ENCODE data around the gene LRRC56. TPM values are rescaled to one million over a fixed set of nuclear protein-coding genes. Genes with fewer than 3 reads are reported as not detected.
"Not testable (repeated sequence)": the region's sequence is repeated elsewhere in the genome, so short reads cannot be mapped to it uniquely, and the experiment has no call there.

LRRC56 gene
- total and polyA plus RNA-seq, 11 donors, result 0.07 to 0.35 (median 0.20) TPM; not detected in 2

DNA sequence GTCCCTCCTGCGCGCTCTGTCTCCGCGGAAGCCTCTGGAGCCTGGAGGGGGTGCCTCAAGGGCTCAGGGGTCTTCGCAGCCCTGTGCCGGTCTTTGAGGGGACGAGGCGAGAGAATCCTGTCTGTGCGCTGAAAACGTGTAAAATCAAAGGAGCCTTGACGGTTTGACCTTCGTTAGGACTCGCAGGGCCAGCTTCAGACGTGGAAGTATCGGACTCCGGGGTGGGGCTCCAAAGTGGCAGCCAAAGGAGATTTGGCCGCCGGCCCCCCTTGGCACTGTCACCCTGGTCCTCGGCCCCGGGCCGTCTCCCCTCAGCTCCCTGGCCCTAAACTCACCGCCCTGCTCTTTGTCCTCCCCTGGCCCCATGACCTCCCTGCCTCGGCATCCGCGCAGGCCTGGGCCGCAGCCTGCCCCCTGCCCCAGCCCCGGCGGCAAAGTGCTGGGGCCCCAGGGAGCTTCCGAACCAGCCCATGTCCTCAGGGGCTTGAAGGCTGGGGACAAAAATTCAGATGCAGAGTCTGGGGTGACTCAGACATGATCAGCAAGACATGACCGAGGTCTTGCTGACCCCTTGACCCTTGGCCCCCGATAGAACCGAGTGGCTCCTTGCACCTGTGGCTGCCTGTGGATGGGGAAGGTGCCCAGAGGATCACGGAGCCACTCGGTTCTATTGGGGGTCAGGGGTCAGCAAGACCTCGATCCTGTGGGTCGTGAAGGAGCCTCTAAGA is 32.0 kb downstream of the LRRC56 start:
- H3K4me1 ChIP-seq, result peaks cover 0 to 32% (median 16%) of the 10 kb centered on the region in 12 donors
- ATAC-seq (peak in 3 of 4 donors; percentile 11 to 19 (median 19)), DNase-seq (peak in 3 of 5 donors; percentile 55 to 78 (median 74))
- H3K27ac ChIP-seq, result peak overlapping the region; percentile 87 to 100 (median 98)
- 22 to 47% (median 25%) methylated on average over 18 to 36 of the region's 36 CpGs for WGBS, 4 donors
- peak overlapping the region; percentile 64 to 90 (median 76) for H3K4me3 ChIP-seq
- no peaks in the 10 kb centered on the region for H3K9me3 ChIP-seq
- peaks cover 0 to 2% (median 0%) of the 10 kb centered on the region in 9 donors for H3K27me3 ChIP-seq
- TF ChIP-seq POLR2A (IDR thresholded peaks at IDR 0.05), result no peak
- TF ChIP-seq, protein P1, sequence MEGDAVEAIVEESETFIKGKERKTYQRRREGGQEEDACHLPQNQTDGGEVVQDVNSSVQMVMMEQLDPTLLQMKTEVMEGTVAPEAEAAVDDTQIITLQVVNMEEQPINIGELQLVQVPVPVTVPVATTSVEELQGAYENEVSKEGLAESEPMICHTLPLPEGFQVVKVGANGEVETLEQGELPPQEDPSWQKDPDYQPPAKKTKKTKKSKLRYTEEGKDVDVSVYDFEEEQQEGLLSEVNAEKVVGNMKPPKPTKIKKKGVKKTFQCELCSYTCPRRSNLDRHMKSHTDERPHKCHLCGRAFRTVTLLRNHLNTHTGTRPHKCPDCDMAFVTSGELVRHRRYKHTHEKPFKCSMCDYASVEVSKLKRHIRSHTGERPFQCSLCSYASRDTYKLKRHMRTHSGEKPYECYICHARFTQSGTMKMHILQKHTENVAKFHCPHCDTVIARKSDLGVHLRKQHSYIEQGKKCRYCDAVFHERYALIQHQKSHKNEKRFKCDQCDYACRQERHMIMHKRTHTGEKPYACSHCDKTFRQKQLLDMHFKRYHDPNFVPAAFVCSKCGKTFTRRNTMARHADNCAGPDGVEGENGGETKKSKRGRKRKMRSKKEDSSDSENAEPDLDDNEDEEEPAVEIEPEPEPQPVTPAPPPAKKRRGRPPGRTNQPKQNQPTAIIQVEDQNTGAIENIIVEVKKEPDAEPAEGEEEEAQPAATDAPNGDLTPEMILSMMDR (IDR thresholded peaks at IDR 0.05), result no peak
- no peaks in the 10 kb centered on the region for H3K36me3 ChIP-seq
- intact Hi-C loops (cut with DNase I), result loop anchor here in 2 of 10 donors (2.0 to 5.0 kb wide), 2 partner anchors 45 to 128 kb away; partner anchors contain the start of genes DEAF1 (in 1 of the 2), IRF7 (in 1 of the 2) and TMEM80 (in 1 of the 2)

DNA sequence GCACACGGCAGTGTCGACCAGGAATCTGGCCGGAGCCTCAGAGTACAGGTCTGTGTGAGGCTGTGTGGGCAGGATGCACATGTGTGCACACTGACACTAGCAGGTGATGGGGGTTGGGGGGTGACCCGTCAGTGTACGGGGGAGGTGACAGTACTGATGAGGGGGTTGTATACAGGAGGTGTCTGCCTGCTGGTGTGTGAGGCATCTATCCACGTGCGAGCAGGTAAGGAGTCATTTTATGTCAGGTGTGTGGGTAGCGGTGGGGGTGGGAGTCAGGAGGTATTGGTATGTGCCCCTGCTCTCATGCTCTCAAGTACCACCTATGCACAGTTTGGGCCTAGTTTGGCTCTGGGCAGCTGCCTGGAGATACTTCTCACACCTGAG is 34.5 kb downstream of the LRRC56 start:
- intact Hi-C loops (cut with DNase I), result no loop called here
- DNase-seq, result no peak
- no peak for TF ChIP-seq POLR2A (IDR thresholded peaks at IDR 0.05)
- TF ChIP-seq, protein P1 (IDR thresholded peaks at IDR 0.05), result no peak
- Histone ChIP-seq H3K9me3 (no peaks in the 10 kb centered on the region), H3K4me3 (no peak overlapping the region), H3K36me3 (no peaks in the 10 kb centered on the region), H3K4me1 (peaks cover 0 to 38% (median 25%) of the 10 kb centered on the region in 12 donors), H3K27ac (no peak overlapping the region), H3K27me3 (peaks cover 0 to 6% (median 0%) of the 10 kb centered on the region in 9 donors)
- no peak for ATAC-seq
- WGBS, 4 donors, result 74 to 84% (median 77%) methylated on average over 8 of the region's 8 CpGs

DNA sequence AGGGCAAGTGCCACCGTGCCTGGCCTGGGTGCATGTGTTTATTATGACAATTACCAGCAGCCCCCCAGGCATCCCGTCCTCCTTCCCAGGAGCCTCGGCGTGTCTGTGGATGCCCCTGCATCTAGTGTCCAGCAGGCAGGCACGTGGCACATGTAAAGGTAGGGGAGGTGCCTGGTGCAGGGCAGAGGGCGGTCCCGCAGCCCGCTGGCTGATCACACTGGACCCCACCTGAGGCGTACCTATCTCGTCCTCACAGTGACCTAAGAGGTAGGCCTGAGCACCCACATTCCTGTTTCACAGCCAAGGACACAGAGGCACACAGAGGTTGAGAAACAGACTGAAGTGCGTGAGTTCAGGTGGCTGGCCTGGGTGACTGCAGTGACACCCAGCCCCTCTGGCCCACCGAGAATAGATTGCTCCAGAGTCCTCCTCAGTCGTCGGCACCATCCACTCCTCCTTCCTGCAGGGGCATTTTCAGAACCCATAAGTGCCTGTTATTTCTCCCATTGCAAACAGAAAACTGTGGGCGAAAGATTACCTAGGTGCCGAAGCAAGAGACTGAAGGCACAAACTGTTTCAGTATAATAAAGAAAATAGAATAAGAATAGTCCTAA is 35.9 kb downstream of the LRRC56 start:
- Histone ChIP-seq H3K27me3 (peaks cover 0 to 6% (median 0%) of the 10 kb centered on the region in 9 donors), H3K4me3 (no peak overlapping the region), H3K9me3 (no peaks in the 10 kb centered on the region), H3K27ac (peak overlapping the region in 1 of 12 donors; percentile 44), H3K4me1 (peaks cover 10 to 39% (median 34%) of the 10 kb centered on the region in 12 donors), H3K36me3 (no peaks in the 10 kb centered on the region)
- DNase-seq (no peak), ATAC-seq (no peak)
- WGBS, 4 donors, result 88 to 95% (median 92%) methylated on average over 13 to 16 of the region's 16 CpGs
- intact Hi-C loops (cut with DNase I), result no loop called here
- no peak for TF ChIP-seq POLR2A (IDR thresholded peaks at IDR 0.05)
- TF ChIP-seq, protein P1 (IDR thresholded peaks at IDR 0.05), result no peak

DNA sequence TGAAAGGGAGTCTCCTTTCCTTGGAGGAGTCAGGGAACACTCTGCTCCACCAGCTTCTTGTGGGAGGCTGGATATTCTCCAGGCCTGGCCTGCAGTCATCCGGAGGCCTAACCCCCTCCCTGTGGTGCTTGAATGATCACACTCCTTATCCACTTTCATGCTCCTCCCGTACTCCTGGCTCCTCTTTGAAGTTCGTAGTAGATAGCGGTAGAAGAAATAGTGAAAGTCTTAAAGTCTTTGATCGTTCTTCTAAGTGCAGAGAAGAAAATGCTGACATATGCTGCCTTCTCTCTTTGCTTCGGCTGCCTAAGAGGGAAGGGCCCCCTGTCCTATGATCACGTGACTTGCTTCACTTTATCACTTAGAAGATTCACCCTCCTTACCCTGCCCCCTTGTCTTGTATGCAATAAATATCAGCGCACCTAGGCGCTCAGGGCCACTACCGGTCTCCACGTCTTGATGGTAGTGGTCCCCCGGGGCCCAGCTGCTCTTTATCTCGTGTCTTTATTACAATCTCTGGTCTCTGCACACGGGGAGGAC is 36.8 kb downstream of the LRRC56 start:
- DNase-seq; H3K27me3 ChIP-seq; ATAC-seq; H3K36me3 ChIP-seq; intact Hi-C loops (cut with DNase I); H3K9me3 ChIP-seq: not testable (repeated sequence)
- H3K4me1 ChIP-seq, result peaks cover 10 to 44% (median 40%) of the 10 kb centered on the region in 12 donors
- 63 to 72% (median 69%) methylated on average over 12 to 14 of the region's 14 CpGs for WGBS, 4 donors
- peak overlapping the region in 1 of 12 donors; percentile 68 for H3K4me3 ChIP-seq
- H3K27ac ChIP-seq, result peak overlapping the region in 1 of 12 donors; percentile 44

Data from heart left ventricle (tissue), 16 donors.